Keratinocyte (primary cell): ENCODE results near the gene SDR9C7. TPM values are rescaled to one million over a fixed set of nuclear protein-coding genes. Genes with fewer than 3 reads are reported as not detected.

ENCODE experiments used
- DNase-seq: peaks from one replicate; pipeline ENCODE4 v3.0.0-alpha.2; 2011; ENCODE audit warnings: low read depth, missing footprints, low spot score
- FAIRE-seq: peaks from 2 replicates; lab custom pipeline; 2011; peaks lifted over from hg19 to GRCh38; lab: Jason Lieb, UNC
- H2AFZ ChIP-seq: 2 replicates; pipeline ENCODE4 v1.6.0; 2012; ENCODE audit warnings: low read length, control low read depth, inconsistent platforms; ENCODE audit not compliant: control insufficient read depth
- H3K27ac ChIP-seq: 2 replicates; pipeline ENCODE4 v1.5.1; 2011; ENCODE audit warnings: low read length; ENCODE audit not compliant: control insufficient read depth, insufficient read depth
- H3K27me3 ChIP-seq: 3 replicates; pipeline ENCODE4 v1.6.0; 2011; ENCODE audit warnings: low read length; ENCODE audit not compliant: control insufficient read depth, insufficient read depth; ENCODE audit errors: extremely low read depth
- H3K36me3 ChIP-seq, 2 experiments: 2 replicates in 1 of 2; 3 replicates in 1 of 2; pipeline ENCODE4 v1.5.1; 2011; ENCODE audit warnings: low read length in 2 of 2, mild to moderate bottlenecking in 1 of 2; ENCODE audit not compliant: control insufficient read depth in 2 of 2, insufficient read depth in 2 of 2; ENCODE audit errors: extremely low read depth in 1 of 2
- H3K4me1 ChIP-seq: 3 replicates; pipeline ENCODE4 v1.5.1; 2011; ENCODE audit warnings: low read length; ENCODE audit not compliant: control insufficient read depth, insufficient read depth; ENCODE audit errors: extremely low read depth
- H3K4me2 ChIP-seq: 3 replicates; pipeline ENCODE4 v1.6.0; 2011; ENCODE audit warnings: low read depth, low read length; ENCODE audit not compliant: control insufficient read depth, insufficient read depth; ENCODE audit errors: extremely low read depth
- H3K4me3 ChIP-seq, 3 experiments: fragments of 200-600 bp in 1 of 3; sonication (generic) in 1 of 3; 2 replicates in 2 of 3; 3 replicates in 1 of 3; pipeline ENCODE4 v1.5.1; 2011 to 2016; ENCODE audit warnings: low read length in 3 of 3, mild to moderate bottlenecking in 3 of 3, control low read depth in 2 of 3, inconsistent platforms in 1 of 3, low read depth in 1 of 3, mixed read lengths in 1 of 3, mixed run types in 1 of 3, moderate library complexity in 1 of 3; ENCODE audit not compliant: control insufficient read depth in 2 of 3, insufficient read depth in 2 of 3; ENCODE audit errors: extremely low read depth in 1 of 3
- H3K79me2 ChIP-seq: 2 replicates; pipeline ENCODE4 v1.6.0; 2012; ENCODE audit warnings: low read length; ENCODE audit not compliant: control insufficient read depth, insufficient read depth
- H3K9ac ChIP-seq: 3 replicates; pipeline ENCODE4 v1.6.0; 2011; ENCODE audit warnings: low read length; ENCODE audit not compliant: control insufficient read depth, insufficient read depth; ENCODE audit errors: extremely low read depth
- H3K9me1 ChIP-seq: 3 replicates; pipeline ENCODE4 v1.6.0; 2011; ENCODE audit warnings: low read length; ENCODE audit not compliant: control insufficient read depth, insufficient read depth; ENCODE audit errors: extremely low read depth
- H3K9me3 ChIP-seq: 2 replicates; pipeline ENCODE4 v1.5.1; 2012; ENCODE audit warnings: low read depth, low read length; ENCODE audit not compliant: control insufficient read depth
- H4K20me1 ChIP-seq: 3 replicates; pipeline ENCODE4 v1.6.0; 2011; ENCODE audit warnings: low read length; ENCODE audit not compliant: control insufficient read depth, insufficient read depth; ENCODE audit errors: extremely low read depth
- EZH2 ChIP-seq: IDR thresholded peaks from one replicate; pipeline ENCODE4 v1.6.1; 2012; ENCODE audit warnings: inconsistent platforms, mild to moderate bottlenecking, low read length, moderate library complexity
- dilution Hi-C: fragments of 300-500 bp; cut with MboI; formaldehyde crosslinking; loops from one replicate; pipeline ENCODE4 v1.7.0; 2020; ENCODE audit warnings: low sequenced_read_pairs; ENCODE audit not compliant: extremely low pct_ligation_motif_present
- polyA plus RNA-seq, 5 experiments: library from polyadenylated mRNA; depleted of rRNA in 3 of 5; stranded (reverse) in 3 of 5; stranded (forward) in 1 of 5; unstranded in 1 of 5; fragments of >200 nt; gene quantifications; 1 replicate in 1 of 5; 2 replicates in 3 of 5; 3 replicates in 1 of 5; pipeline versions ENCODE4 v1.2.1 to v1.2.3, GENCODE V29; 2011 to 2012; ENCODE audit warnings: missing spikeins in 2 of 5, low read depth in 1 of 5, low replicate concordance in 1 of 5
- TF ChIP-seq, protein P1 (sequence below), 3 experiments: IDR thresholded peaks in 1 of 3; conservative IDR thresholded peaks in 1 of 3; optimal IDR thresholded peaks in 1 of 3; 2 replicates in 2 of 3; 3 replicates in 1 of 3; pipeline versions ENCODE3 to v1.5.1; 2011; ENCODE audit warnings: low read length in 3 of 3, mild to moderate bottlenecking in 3 of 3, moderate library complexity in 2 of 3, control low read depth in 1 of 3, inconsistent platforms in 1 of 3; ENCODE audit not compliant: insufficient read depth in 2 of 3; ENCODE audit errors: extremely low read depth in 1 of 3

SDR9C7 gene
- polyA plus RNA-seq, 1 donor (not counting 4 experiments of a cell fraction or from before 2014, with no cell fraction given) = 1.3 TPM

DNA sequence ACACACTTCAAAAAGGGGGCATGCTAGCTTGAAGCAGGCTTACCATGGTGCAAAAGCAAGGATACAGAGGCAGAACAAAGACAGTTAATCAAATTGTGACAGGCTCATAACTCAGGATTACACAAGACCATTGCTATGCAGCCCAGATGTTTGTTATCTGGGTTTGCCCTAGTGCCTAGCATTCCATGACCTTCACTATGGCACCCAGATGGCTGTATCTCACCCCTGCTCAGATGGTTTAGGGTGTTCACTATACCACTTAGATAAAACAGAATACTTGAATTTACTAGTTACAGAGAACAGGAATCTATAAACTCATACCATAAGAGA is 56.2 kb downstream of the SDR9C7 start:
- DNase-seq (no peak), FAIRE-seq (no peak)
- H3K9ac ChIP-seq = no peak overlapping the region
- H3K4me1 ChIP-seq = no peaks in the 10 kb centered on the region
- H3K36me3 ChIP-seq = no peaks in the 10 kb centered on the region
- no peaks in the 10 kb centered on the region for H3K9me1 ChIP-seq
- H2AFZ ChIP-seq = no peak overlapping the region
- TF ChIP-seq EZH2 = no peak
- TF ChIP-seq, protein P1, sequence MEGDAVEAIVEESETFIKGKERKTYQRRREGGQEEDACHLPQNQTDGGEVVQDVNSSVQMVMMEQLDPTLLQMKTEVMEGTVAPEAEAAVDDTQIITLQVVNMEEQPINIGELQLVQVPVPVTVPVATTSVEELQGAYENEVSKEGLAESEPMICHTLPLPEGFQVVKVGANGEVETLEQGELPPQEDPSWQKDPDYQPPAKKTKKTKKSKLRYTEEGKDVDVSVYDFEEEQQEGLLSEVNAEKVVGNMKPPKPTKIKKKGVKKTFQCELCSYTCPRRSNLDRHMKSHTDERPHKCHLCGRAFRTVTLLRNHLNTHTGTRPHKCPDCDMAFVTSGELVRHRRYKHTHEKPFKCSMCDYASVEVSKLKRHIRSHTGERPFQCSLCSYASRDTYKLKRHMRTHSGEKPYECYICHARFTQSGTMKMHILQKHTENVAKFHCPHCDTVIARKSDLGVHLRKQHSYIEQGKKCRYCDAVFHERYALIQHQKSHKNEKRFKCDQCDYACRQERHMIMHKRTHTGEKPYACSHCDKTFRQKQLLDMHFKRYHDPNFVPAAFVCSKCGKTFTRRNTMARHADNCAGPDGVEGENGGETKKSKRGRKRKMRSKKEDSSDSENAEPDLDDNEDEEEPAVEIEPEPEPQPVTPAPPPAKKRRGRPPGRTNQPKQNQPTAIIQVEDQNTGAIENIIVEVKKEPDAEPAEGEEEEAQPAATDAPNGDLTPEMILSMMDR (optimal IDR thresholded peaks at IDR 0.05 in 1 of 3, IDR thresholded peaks at IDR 0.05 in 1 of 3, conservative IDR thresholded peaks at IDR 0.05 in 1 of 3; ENCODE audit: extremely low read depth in 1 of 3, insufficient read depth in 2 of 3, low read length in 3 of 3) = no peak
- no peaks in the 10 kb centered on the region for H3K9me3 ChIP-seq
- no peak overlapping the region for H3K4me2 ChIP-seq
- H3K27me3 ChIP-seq = no peaks in the 10 kb centered on the region
- H3K27ac ChIP-seq = no peak overlapping the region
- dilution Hi-C loops = no loop called here
- no peaks in the 10 kb centered on the region for H4K20me1 ChIP-seq
- H3K79me2 ChIP-seq = no peaks in the 10 kb centered on the region
- H3K4me3 ChIP-seq = no peak overlapping the region

DNA sequence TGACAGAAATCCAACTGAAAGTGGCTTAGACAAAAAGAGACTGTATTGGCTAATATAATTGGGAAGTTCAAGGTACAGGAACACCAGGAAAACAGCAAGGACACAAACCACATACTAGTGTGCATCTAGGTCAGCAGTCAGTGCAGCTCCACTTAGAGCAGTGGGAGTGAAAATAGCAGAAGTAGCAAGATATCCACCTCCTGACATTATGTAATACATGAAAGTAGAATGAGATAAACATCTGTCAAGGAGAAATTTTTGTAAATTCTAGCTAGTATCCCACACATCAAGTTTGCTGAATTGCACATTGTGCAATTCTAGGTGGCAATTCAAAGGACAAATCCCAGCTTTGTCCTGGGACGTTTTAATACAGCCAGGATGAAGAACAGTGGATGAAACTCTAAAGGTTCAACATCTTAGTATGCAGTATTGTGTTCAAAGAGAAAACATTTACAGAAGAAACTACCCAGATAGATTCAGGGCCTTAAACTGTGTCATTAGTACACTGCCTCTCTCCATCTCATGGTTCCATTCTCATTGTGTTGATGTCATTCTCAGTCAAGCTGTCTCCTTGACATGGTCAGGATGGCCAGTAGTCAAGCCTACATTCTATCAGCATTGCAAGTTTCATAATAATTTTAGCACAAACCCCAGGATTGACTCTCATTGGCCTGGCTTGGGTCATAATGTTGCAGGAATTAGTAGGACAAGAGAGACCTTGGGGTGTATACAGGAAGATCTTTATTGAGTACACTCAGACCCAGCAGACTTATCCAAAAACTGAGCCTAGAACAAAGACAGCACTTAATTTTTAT is 56.8 kb downstream of the SDR9C7 start:
- H3K9me3 ChIP-seq = no peaks in the 10 kb centered on the region
- no peak overlapping the region for H3K4me2 ChIP-seq
- no peaks in the 10 kb centered on the region for H4K20me1 ChIP-seq
- H3K9ac ChIP-seq = no peak overlapping the region
- DNase-seq (no peak), FAIRE-seq (no peak)
- H2AFZ ChIP-seq = no peak overlapping the region
- no peak overlapping the region for H3K27ac ChIP-seq
- H3K4me3 ChIP-seq = no peak overlapping the region
- H3K27me3 ChIP-seq = no peaks in the 10 kb centered on the region
- no peaks in the 10 kb centered on the region for H3K36me3 ChIP-seq
- no peak for TF ChIP-seq EZH2
- TF ChIP-seq, protein P1 (optimal IDR thresholded peaks at IDR 0.05 in 1 of 3, IDR thresholded peaks at IDR 0.05 in 1 of 3, conservative IDR thresholded peaks at IDR 0.05 in 1 of 3; ENCODE audit: extremely low read depth in 1 of 3, insufficient read depth in 2 of 3, low read length in 3 of 3) = no peak
- H3K79me2 ChIP-seq = no peaks in the 10 kb centered on the region
- H3K9me1 ChIP-seq = no peaks in the 10 kb centered on the region
- no peaks in the 10 kb centered on the region for H3K4me1 ChIP-seq
- dilution Hi-C loops = no loop called here
